BE2C (cell line): ENCODE measurements around the gene MAP3K9.

Experiments
- DNase-seq: peaks from one replicate; pipeline ENCODE4 v3.0.0-alpha.2; 2020
- H3K27me3 ChIP-seq: fragments of 250-450 bp; sonication (Bioruptor Pico); 2 replicates; pipeline ENCODE4 v1.5.1; 2020; ENCODE audit warnings: mild to moderate bottlenecking
- H3K36me3 ChIP-seq: fragments of 250-450 bp; sonication (Bioruptor Pico); 2 replicates; pipeline ENCODE4 v1.5.1; 2020; ENCODE audit warnings: mild to moderate bottlenecking
- H3K4me1 ChIP-seq: fragments of 250-450 bp; sonication (Bioruptor Pico); 2 replicates; pipeline ENCODE4 v1.5.1; 2020
- H3K4me3 ChIP-seq: 2 replicates; pipeline ENCODE4 v1.5.1; 2011; ENCODE audit warnings: low read depth, low read length
- H3K9me3 ChIP-seq: fragments of 250-450 bp; sonication (Bioruptor Pico); 2 replicates; pipeline ENCODE4 v1.5.1; 2020
- CTCF ChIP-seq: IDR thresholded peaks from 2 replicates; pipeline ENCODE4 v1.5.1; 2012; ENCODE audit warnings: mild to moderate bottlenecking, low read depth, low read length

Gene MAP3K9

GRCh38 chr14:70713096-70713495 is 96.2 kb downstream of the MAP3K9 start:
- no peak for TF ChIP-seq CTCF
- Histone ChIP-seq H3K4me1 (no peaks in the 10 kb centered on the region), H3K27me3 (peaks cover 4% of the 10 kb centered on the region), H3K4me3 (no peak overlapping the region), H3K9me3 (no peaks in the 10 kb centered on the region), H3K36me3 (no peaks in the 10 kb centered on the region)
- DNase-seq: no peak

- DNase-seq: no peak
- no peaks in the 10 kb centered on the region for H3K4me1 ChIP-seq
- H3K4me3 ChIP-seq: no peak overlapping the region
- peaks cover 4% of the 10 kb centered on the region for H3K27me3 ChIP-seq
- H3K36me3 ChIP-seq: no peaks in the 10 kb centered on the region
- no peak for TF ChIP-seq CTCF
- no peaks in the 10 kb centered on the region for H3K9me3 ChIP-seq
Observed at GRCh38 chr14:70711451-70711850, 97.9 kb downstream of the MAP3K9 start.

DNA sequence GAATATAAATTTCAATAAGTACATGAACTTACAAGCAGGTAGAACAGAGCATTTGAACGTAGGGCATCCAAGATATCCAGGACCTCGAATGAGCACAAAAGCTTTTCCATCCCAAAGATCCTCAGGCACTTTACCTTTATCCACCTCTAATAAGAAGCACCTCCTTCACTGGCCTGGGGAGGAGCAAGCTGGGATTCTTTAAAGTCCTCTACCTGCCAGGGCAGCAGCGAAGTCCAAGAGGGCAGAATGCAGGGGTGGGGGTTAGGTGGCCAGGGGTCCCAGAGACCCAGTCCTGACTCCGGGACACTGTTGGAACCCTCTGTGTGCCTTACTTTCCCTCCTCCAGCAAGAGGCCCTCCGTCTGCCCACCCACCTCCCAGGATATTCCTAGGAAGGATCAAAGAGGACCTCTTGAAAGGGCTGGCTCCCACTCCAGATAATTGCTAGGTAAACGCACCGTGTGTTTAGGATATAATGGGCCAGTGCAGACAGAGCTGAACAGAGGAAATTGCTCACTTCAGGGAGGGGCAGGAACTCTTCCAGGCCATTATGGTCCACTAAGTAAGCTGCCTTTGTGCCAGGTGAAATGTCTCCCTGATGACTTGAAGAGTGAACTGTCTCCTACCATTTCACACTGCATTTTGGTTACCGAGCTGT is 99.5 kb downstream of the MAP3K9 start:
- DNase-seq: no peak
- Histone ChIP-seq H3K4me1 (no peaks in the 10 kb centered on the region), H3K9me3 (no peaks in the 10 kb centered on the region), H3K27me3 (peaks cover under 1% of the 10 kb centered on the region; the same call in 1 of the 2 replicates), H3K36me3 (no peaks in the 10 kb centered on the region), H3K4me3 (no peak overlapping the region)
- TF ChIP-seq CTCF: no peak

DNA sequence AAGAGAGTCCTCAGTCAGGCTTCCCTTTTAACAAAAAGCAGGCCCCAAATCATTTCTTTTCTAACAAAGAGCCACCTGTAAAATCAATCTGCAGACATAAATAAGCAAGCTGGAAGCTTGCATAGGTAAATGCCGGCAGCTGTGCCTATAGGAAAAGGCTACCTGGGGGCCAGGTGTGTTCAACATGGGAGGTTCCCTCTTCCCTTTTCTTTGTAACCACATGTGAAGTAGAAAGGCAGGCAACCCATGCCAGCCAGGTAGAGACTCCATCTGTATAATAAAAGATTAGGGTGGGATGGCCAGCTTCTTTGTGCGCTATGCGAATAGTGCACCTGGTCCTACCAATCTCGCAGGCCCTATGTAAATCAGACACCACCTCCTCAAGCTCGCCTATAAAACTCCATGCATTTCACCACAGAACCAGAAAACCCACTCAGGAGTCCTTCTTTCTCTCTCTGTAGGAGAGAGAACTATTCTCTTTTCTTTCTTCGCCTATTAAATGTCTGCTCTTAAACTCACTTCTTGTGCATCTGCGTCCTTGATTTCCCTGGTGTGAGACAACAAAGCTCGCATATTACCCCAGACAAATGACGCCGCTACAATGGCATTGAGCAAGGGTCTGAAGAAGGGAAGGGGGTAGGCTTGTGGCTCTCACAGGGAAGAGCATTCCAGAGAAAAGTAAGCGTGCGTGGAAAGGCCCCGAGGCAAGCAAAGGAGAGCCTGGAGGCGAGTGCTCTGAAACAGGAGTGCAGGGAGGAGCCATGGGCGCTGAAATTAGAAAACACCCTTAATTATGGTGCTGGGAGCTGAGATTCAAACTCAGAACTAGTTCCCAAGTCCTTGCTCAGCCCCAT is 100.4 kb downstream of the MAP3K9 start:
- Histone ChIP-seq H3K36me3 (no peaks in the 10 kb centered on the region), H3K4me3 (no peak overlapping the region), H3K9me3 (no peaks in the 10 kb centered on the region), H3K27me3 (no peaks in the 10 kb centered on the region), H3K4me1 (no peaks in the 10 kb centered on the region)
- DNase-seq: no peak
- no peak for TF ChIP-seq CTCF

GRCh38 chr14:70707138-70708038 is 101.9 kb downstream of the MAP3K9 start:
- H3K4me3 ChIP-seq: no peak overlapping the region
- no peak for TF ChIP-seq CTCF
- DNase-seq: no peak
- H3K4me1 ChIP-seq: no peaks in the 10 kb centered on the region
- no peaks in the 10 kb centered on the region for H3K36me3 ChIP-seq
- H3K9me3 ChIP-seq: no peaks in the 10 kb centered on the region
- H3K27me3 ChIP-seq: no peaks in the 10 kb centered on the region
